ENCODE data around the gene SPECC1.

SPECC1 gene

DNA sequence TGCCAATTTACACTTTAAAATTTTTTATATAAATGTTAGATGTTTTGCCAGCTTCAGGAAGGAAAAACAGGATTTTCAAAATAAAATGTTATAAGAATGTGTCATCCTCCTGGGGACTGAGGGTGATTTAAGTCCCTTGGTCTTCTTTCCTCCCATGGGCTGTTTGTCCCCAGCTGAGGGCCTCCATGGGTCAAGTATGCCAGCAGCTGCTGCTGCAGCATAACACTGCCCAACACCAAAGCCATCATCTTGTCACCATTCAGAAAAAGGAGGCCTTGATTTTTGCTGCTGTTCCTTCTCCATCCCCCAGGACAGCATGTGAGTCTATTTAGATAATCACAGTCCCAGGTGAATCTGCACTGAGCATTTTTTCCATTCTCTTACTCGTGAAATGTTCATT is 269.6 kb downstream of the SPECC1 start:
- Histone ChIP-seq H3K9me3 (ENCODE audit: insufficient read depth, low read length) (no peaks in the 10 kb centered on the region), H3K4me1 (ENCODE audit: insufficient read depth, insufficient read length) (no peaks in the 10 kb centered on the region), H3K4me3 (ENCODE audit: insufficient read length, low read depth) (no peak overlapping the region), H3K36me3 (ENCODE audit: insufficient read depth, insufficient read length, low read length) (peaks cover 26% of the 10 kb centered on the region), H3K27me3 (ENCODE audit: insufficient read depth, insufficient read length) (no peaks in the 10 kb centered on the region), H3K9ac (ENCODE audit: insufficient read length, low read depth) (no peak overlapping the region)
- no peak for TF ChIP-seq YY1 (IDR thresholded peaks at IDR 0.05; ENCODE audit: insufficient read depth, insufficient read length)
- no peak for DNase-seq (ENCODE audit: low read depth, low spot score)

DNA sequence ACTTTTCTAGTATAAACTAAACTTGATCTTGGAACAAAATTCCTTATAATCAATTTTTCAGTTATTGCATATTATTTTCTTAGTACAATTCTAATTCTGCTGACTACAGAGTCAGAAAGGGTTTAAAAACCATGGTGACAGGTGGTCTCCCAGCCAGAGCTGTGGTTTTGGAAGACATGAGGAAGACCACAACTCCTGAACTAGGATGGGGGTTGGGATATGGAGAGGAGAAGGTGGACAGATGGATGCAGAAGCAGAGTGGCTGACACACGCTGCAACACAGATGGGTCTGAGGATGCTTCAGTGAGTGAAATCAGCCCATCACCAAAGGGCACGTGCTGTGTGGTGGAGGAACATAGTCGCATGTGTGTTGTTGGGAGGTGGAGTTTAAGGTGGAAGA is 270.5 kb downstream of the SPECC1 start:
- Histone ChIP-seq H3K36me3 (ENCODE audit: insufficient read depth, insufficient read length, low read length) (peaks cover 26% of the 10 kb centered on the region), H3K4me3 (ENCODE audit: insufficient read length, low read depth) (no peak overlapping the region), H3K4me1 (ENCODE audit: insufficient read depth, insufficient read length) (no peaks in the 10 kb centered on the region), H3K9me3 (ENCODE audit: insufficient read depth, low read length) (no peaks in the 10 kb centered on the region), H3K27me3 (ENCODE audit: insufficient read depth, insufficient read length) (no peaks in the 10 kb centered on the region), H3K9ac (ENCODE audit: insufficient read length, low read depth) (no peak overlapping the region)
- TF ChIP-seq SUZ12 (IDR thresholded peaks at IDR 0.05; ENCODE audit: extremely low read depth, insufficient read depth, insufficient read length), result no peak
- no peak for TF ChIP-seq YY1 (IDR thresholded peaks at IDR 0.05; ENCODE audit: insufficient read depth, insufficient read length)
- TF ChIP-seq ZNF274 (IDR thresholded peaks at IDR 0.05; ENCODE audit: low read depth, low read length), result no peak
- DNase-seq (ENCODE audit: low read depth, low spot score), result no peak

DNA sequence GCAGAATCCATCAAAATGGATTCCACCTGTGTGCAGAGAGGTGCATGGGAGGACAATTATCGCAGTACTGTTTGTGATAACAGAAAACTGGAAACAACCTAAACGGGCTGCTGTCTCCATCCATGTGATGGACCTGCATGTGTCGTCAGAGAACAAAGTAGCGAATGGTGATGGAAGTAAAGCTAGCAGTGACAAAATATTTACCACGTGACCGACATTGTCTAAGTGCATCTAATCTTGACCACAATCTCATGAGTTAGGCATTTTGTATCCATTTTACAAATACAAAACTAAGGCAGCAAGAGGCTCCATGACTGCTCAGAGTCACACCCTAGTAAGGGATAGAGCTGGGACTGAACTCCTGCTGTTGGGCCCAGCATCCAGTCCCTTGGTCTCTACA is 270.9 kb downstream of the SPECC1 start:
- no peak overlapping the region for H3K9ac ChIP-seq (ENCODE audit: insufficient read length, low read depth)
- H3K9me3 ChIP-seq (ENCODE audit: insufficient read depth, low read length), result no peaks in the 10 kb centered on the region
- no peaks in the 10 kb centered on the region for H3K27me3 ChIP-seq (ENCODE audit: insufficient read depth, insufficient read length)
- H3K36me3 ChIP-seq (ENCODE audit: insufficient read depth, insufficient read length, low read length), result peaks cover 26% of the 10 kb centered on the region
- DNase-seq (ENCODE audit: low read depth, low spot score), result no peak
- no peaks in the 10 kb centered on the region for H3K4me1 ChIP-seq (ENCODE audit: insufficient read depth, insufficient read length)
- H3K4me3 ChIP-seq (ENCODE audit: insufficient read length, low read depth), result no peak overlapping the region
- TF ChIP-seq SUZ12 (IDR thresholded peaks at IDR 0.05; ENCODE audit: extremely low read depth, insufficient read depth, insufficient read length) (no peak), YY1 (IDR thresholded peaks at IDR 0.05; ENCODE audit: insufficient read depth, insufficient read length) (no peak), ZNF274 (IDR thresholded peaks at IDR 0.05; ENCODE audit: low read depth, low read length) (no peak)

GRCh38 chr17:20280851-20281250 is 271.7 kb downstream of the SPECC1 start:
- TF ChIP-seq SUZ12 (IDR thresholded peaks at IDR 0.05; ENCODE audit: extremely low read depth, insufficient read depth, insufficient read length) (no peak), ZNF274 (IDR thresholded peaks at IDR 0.05; ENCODE audit: low read depth, low read length) (no peak), YY1 (IDR thresholded peaks at IDR 0.05; ENCODE audit: insufficient read depth, insufficient read length) (no peak)
- no peak overlapping the region for H3K4me3 ChIP-seq (ENCODE audit: insufficient read length, low read depth)
- H3K9me3 ChIP-seq (ENCODE audit: insufficient read depth, low read length), result no peaks in the 10 kb centered on the region
- no peak for DNase-seq (ENCODE audit: low read depth, low spot score)
- no peaks in the 10 kb centered on the region for H3K27me3 ChIP-seq (ENCODE audit: insufficient read depth, insufficient read length)
- H3K36me3 ChIP-seq (ENCODE audit: insufficient read depth, insufficient read length, low read length), result peaks cover 26% of the 10 kb centered on the region
- no peak overlapping the region for H3K9ac ChIP-seq (ENCODE audit: insufficient read length, low read depth)
- no peaks in the 10 kb centered on the region for H3K4me1 ChIP-seq (ENCODE audit: insufficient read depth, insufficient read length)

DNA sequence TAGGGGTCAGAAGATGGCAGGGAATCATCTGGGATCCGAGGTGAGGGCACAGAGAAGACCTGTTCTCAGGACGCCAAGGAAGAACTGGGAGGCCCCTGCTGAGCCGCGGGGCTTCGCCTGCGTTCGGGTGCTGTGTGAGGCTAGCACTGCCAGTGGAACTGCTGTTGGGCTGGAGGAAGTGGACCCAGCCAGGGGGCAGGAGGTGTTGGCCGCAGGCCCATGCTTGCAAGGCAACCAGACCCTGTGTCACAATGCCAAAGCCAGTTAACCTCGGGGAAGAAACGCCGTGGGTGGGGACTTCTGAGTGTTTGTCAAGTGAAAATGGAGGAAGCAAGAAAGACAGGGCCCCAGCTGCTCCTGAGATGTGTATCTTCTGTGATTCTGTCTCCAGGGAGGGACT is 272.7 kb downstream of the SPECC1 start:
- Histone ChIP-seq H3K4me3 (ENCODE audit: insufficient read length, low read depth) (no peak overlapping the region), H3K27me3 (ENCODE audit: insufficient read depth, insufficient read length) (no peaks in the 10 kb centered on the region), H3K9ac (ENCODE audit: insufficient read length, low read depth) (no peak overlapping the region), H3K36me3 (ENCODE audit: insufficient read depth, insufficient read length, low read length) (peaks cover 30% of the 10 kb centered on the region), H3K9me3 (ENCODE audit: insufficient read depth, low read length) (no peaks in the 10 kb centered on the region), H3K4me1 (ENCODE audit: insufficient read depth, insufficient read length) (no peaks in the 10 kb centered on the region)
- no peak for DNase-seq (ENCODE audit: low read depth, low spot score)
- TF ChIP-seq ZNF274 (IDR thresholded peaks at IDR 0.05; ENCODE audit: low read depth, low read length), result no peak
- no peak for TF ChIP-seq SUZ12 (IDR thresholded peaks at IDR 0.05; ENCODE audit: extremely low read depth, insufficient read depth, insufficient read length)
- TF ChIP-seq YY1 (IDR thresholded peaks at IDR 0.05; ENCODE audit: insufficient read depth, insufficient read length), result no peak

DNA sequence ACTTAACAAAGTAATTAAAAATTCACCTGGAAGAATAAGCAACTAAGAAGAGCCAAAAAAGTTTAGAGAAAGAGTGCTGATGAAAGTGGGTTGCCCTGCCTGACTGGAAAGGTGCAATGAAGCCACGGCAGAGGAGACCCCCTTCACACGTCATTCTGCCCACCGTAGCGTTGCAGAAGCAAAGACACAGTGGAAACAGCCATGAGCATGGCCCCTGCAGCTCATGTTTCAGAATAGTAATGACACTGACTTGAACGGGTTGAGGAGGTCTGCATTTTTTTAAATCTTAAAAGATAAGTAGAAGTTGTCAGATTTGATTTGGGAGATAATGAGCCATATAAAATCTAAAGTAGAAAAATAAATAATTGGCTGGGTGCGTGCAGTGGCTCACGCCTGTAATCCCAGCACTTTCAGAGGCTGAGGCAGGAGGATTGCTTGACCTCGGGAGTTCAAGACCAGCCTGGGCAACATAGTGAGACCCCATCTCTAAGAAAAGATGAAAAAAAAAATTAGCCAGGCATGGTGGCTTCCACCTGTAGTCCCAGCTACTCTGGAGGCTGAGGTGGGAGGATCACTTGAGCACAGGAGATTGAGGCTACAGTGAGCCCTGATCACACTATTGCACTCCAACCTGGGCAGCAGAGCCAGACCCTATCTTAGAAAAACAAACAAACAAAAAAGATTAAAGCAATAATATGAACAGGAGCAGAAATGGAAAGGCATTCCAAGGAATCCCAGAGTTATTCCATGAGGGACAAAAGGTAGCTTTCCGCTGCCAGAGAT is 273.6 kb downstream of the SPECC1 start:
- H3K4me1 ChIP-seq (ENCODE audit: insufficient read depth, insufficient read length), result no peaks in the 10 kb centered on the region
- H3K27me3 ChIP-seq (ENCODE audit: insufficient read depth, insufficient read length), result no peaks in the 10 kb centered on the region
- H3K9ac ChIP-seq (ENCODE audit: insufficient read length, low read depth), result no peak overlapping the region
- no peak for TF ChIP-seq ZNF274 (IDR thresholded peaks at IDR 0.05; ENCODE audit: low read depth, low read length)
- TF ChIP-seq SUZ12 (IDR thresholded peaks at IDR 0.05; ENCODE audit: extremely low read depth, insufficient read depth, insufficient read length), result no peak
- no peak for TF ChIP-seq YY1 (IDR thresholded peaks at IDR 0.05; ENCODE audit: insufficient read depth, insufficient read length)
- H3K4me3 ChIP-seq (ENCODE audit: insufficient read length, low read depth), result no peak overlapping the region
- no peaks in the 10 kb centered on the region for H3K9me3 ChIP-seq (ENCODE audit: insufficient read depth, low read length)
- peaks cover 28% of the 10 kb centered on the region for H3K36me3 ChIP-seq (ENCODE audit: insufficient read depth, insufficient read length, low read length)
- DNase-seq (ENCODE audit: low read depth, low spot score), result no peak

- TF ChIP-seq YY1 (IDR thresholded peaks at IDR 0.05; ENCODE audit: insufficient read depth, insufficient read length) (no peak), ZNF274 (IDR thresholded peaks at IDR 0.05; ENCODE audit: low read depth, low read length) (no peak), SUZ12 (IDR thresholded peaks at IDR 0.05; ENCODE audit: extremely low read depth, insufficient read depth, insufficient read length) (no peak)
- no peaks in the 10 kb centered on the region for H3K9me3 ChIP-seq (ENCODE audit: insufficient read depth, low read length)
- DNase-seq (ENCODE audit: low read depth, low spot score), result no peak
- H3K4me1 ChIP-seq (ENCODE audit: insufficient read depth, insufficient read length), result no peaks in the 10 kb centered on the region
- H3K9ac ChIP-seq (ENCODE audit: insufficient read length, low read depth), result no peak overlapping the region
- peaks cover 25% of the 10 kb centered on the region for H3K36me3 ChIP-seq (ENCODE audit: insufficient read depth, insufficient read length, low read length)
- no peaks in the 10 kb centered on the region for H3K27me3 ChIP-seq (ENCODE audit: insufficient read depth, insufficient read length)
- no peak overlapping the region for H3K4me3 ChIP-seq (ENCODE audit: insufficient read length, low read depth)
Observed at GRCh38 chr17:20284022-20284421, 274.9 kb downstream of the SPECC1 start.

Measured in NT2/D1 (cell line).